Activated CD4-positive, alpha-beta T cell treated with anti-CD3 and anti-CD28 coated beads for 1 hour (primary cell): ENCODE measurements around the gene LYSET.
"Not testable (repeated sequence)": the region's sequence is repeated elsewhere in the genome, so short reads cannot be mapped to it uniquely, and the experiment has no call there.

Source experiments
- DNase-seq: peaks from one replicate; pipeline ENCODE4 v3.0.0-alpha.2; 2020

Gene LYSET

DNA sequence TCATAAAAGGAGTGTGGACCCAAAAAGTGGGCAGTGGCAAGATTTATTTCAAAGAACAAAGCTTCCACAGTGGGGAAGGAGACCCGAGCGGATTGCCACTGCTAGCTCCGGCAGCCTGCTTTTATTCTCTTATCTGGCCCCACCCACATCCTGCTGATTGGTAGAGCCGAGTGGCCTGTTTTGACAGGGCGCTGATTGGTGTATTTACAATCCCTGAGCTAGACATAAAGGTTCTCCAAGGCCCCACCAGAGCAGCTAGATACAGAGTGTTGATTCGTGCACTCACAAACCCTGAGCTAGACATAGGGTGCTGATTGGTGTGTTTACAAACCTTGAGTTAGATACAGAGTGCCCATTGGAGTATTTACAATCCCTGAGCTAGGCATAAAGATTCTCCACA, 15.5 kb upstream of the LYSET start:
- not testable (repeated sequence) for DNase-seq

DNA sequence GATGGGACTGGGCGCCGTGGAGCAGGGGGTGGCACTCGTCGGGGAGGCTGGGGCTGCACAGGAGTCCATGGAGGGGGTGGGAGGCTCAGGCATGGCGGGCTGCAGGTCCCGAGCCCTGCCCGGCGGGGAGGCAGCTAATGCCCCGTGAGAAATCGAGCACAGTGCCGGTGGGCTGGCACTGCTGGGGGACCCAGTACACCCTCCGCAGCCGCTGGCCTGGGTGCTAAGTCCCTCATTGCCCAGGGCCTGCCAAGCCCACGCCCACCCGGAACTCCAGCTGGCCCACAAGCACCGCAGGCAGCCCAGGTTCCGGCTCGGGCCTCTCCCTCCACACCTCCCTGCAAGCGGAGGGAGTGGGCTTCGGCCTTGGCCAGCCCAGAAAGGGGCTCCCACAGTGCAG, 15.0 kb upstream of the LYSET start:
- not testable (repeated sequence) for DNase-seq

DNA sequence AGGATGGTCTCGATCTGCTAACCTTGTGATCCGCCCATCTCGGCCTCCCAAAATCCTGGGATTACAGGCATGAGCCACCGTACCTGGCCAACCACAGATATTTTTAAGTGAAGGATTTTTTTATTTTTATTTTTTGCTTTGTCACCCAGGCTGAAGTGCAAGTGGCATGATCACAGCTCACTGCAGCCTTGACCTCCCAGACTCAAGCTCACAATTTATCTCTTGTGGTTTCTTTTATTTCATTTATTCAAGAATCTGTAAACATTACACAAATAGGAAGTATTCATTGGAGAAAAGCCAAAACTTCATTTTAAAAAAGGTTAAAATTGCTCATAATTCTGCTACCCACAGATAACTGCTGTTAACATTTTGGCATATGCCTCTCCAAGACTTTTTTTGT, 13.7 kb upstream of the LYSET start:
- no peak for DNase-seq

DNA sequence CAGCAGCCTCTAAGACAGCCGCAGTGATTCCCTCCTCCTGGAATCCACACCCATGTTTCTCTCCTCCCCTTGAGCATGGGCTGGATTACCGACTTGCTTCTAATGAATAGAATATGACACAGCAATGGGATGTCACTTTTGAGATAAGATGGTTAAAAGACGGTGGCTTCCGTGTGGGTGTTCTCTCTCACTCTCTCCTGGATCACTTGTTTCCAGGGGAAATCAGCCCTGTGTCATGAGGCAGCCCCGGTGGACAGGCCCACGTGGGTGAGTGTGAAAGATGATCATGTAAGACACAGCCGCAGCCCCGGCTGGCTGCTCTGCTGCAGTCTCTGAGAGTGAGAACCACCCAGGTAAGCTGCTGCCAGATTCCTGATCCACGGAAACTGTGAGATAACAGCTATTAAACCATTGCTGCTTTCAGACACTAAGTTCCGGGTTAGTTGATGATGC, 11.1 kb upstream of the LYSET start:
- DNase-seq = no peak

DNA sequence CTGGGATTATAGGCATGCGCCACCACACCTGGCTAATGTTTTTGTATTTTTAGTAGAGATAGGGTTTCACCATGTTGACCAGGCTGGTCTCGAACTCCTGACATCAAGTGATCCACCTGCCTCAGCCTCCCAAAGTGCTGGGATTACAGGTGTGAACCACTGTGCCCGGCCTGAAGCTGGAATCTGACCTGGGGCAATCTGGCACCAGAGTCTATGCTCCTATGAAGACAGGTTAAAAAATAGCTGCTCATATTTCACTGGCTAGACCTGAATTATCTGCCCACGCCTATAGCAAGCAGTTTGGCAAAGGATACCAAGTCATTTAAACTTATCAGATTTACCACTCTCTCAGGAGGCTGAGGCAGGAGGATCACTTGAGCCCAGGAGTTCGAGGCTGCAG, 10.4 kb upstream of the LYSET start:
- not testable (repeated sequence) for DNase-seq

DNA sequence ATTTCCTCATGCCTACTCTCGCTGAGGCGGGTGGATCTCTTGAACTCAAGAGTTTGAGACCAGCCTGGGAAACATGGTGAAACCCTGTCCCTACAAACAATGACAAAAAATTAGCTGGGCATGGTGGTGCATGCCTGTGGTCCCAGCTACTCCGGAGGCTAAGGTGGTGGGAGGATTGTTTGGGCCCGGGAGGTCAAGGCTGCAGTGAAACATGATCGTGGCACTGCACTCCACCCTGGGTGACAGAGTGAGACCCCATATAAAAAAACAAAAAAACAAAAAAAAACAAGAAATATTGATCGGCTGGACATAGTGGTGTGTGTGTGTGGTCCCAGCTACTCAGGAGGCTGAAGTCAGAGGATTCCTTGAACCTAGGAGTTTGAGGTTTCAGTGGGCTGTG, 9.6 kb upstream of the LYSET start:
- no peak for DNase-seq

DNA sequence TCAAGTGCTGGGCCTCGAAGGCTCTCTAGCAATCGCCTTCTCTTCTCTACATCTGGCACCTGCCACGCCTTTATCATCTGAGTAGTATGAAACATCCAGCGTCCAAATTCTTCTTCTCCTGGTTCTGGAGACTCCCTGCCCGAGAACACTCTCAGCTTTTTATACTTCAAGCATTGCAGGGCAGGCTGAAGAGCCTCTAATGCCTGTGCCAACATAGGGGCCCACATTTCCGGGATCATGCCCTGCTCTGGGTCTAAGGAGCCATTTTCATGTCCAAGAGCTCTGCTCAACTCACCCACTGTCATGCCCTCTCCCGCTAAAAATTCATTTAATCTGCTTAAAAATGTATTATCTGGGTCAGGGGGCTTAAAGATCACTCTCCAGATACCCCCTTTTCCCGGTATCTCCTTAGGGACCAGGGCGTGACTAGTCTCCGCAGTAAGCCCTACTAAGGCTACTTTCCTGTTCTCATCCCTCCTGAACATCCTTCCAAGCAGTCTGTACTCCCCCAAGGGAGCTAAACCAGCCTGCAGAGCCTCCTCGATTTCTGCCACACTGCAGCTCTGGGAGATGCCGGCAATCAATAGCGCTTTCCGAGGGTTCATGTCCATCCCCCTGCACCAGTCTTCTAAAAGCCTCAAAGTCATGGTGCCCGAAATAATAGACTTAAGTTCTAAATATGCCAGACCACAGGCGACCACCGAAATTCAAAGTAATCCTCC, 1.4 kb upstream of the LYSET start:
- DNase-seq = no peak

DNA sequence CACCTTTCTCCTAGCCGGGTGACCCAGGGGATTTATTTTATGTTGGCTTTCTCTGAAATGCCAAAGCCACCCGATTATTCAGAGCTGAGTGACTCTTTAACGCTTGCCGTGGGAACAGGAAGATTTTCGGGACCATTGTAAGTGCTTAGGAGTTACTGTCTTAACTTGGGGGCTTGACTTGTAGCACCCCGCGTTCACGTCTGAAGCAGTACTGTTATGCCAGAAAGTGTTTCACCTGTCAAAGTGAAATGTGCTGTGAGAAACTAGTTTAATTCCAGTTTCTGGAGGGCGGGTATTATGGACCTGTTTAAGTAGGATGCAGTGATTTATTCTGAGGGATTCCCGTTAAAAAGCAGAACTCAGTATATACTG, 218 bp downstream of the LYSET start:
- no peak for DNase-seq

DNA sequence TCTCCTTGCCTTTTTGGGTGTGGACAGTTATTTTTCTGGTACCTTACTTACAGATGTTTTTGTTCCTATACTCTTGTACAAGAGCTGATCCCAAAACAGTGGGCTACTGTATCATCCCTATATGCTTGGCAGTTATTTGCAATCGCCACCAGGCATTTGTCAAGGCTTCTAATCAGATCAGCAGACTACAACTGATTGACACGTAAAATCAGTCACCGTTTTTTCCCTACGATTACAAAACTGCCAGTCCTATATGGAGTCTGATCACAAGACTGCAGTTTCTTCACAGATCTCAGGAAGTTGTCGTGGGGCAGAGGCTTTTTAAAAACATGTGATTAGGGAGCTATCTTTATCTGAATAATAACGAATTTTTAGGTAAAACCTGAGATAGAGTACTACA, 1.3 kb downstream of the LYSET start:
- DNase-seq = no peak

DNA sequence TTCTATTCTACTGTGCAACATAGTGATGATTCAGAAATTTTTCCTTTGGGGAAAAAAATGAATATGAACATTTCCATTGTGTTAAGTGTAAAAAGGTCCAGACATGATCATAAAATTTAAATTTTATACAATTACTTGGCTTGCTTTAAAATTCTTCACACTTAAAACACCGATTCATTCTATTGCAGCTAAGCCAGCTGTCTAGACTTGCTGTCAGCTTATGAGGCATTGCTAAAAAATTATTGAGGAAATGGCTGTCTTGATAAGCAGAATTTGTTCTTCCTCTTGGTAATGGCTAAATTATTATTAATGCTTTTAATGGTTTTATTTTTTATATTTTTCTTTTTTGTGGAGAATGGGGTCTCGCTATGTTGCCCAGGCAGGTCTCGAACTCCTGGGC, 1.8 kb downstream of the LYSET start:
- DNase-seq = no peak

DNA sequence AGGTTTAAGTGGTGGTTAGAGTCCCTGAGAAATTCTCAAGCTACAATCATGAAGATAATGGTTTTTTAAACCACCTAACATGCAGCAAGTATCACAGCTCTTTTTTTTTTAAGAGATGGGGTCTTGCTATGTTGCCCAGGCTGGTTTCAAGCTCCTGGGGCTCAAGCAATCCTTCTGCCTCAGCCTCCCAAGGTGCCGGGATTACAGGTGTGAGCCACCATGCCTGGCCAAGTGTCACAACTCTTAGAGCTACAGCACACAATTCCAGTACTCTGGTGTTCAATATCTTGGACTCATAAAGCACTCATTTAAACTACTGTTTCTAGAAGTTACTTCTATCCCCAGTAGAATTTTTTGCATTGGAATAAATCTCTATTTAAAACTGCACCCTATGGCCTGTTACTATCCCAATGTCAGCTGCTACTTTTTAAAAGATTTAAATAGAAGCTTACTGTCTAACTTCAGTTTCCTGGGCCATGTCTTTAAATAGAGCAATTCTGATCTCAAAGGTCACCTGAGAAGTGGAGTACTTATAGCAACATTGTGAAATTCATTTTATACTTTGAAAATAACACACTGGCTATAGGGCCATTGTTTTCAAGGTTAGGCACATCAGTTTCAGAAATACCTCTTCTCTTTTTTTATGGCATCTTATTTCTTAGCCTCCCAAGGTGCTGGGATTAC, 10.3 kb downstream of the LYSET start:
- DNase-seq = no peak

DNA sequence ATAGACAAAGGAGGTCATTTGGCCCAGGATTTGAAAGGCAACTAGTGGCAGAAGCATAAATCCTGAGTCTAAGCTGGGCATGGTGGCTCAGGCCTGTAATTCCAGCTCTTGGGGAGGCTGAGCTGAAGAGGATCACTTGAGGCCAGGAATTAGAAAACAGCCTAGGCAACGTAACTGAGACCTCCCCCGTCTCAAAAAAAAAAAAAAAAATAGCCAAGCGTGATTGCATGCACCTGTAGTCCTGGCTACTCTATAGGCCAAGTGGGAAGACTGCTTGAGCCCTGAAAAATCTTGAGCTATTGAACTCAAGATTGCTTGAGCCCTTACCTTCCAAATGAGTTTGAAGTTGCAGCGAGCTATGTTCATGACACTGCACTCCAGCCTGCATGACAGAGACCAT, 13.9 kb downstream of the LYSET start:
- DNase-seq = no peak

DNA sequence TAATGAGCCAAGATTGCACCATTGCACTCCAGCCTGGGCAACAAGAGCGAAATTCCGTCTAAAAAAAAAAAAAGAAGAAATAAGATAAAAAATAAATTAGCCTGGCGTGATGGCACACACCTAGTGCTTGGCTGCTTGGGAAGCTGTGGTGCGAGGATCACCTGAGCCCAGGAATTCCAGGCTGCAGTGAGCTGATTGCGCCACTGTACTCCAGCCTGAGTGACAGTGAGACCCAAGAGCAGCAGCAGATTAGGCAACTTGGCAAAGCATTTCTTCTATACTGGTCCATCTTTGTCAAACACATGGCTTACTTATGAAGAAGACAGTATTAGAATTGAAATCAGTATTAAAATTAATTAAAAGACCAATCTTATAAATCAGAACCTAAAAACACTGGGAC, 15.4 kb downstream of the LYSET start:
- no peak for DNase-seq

DNA sequence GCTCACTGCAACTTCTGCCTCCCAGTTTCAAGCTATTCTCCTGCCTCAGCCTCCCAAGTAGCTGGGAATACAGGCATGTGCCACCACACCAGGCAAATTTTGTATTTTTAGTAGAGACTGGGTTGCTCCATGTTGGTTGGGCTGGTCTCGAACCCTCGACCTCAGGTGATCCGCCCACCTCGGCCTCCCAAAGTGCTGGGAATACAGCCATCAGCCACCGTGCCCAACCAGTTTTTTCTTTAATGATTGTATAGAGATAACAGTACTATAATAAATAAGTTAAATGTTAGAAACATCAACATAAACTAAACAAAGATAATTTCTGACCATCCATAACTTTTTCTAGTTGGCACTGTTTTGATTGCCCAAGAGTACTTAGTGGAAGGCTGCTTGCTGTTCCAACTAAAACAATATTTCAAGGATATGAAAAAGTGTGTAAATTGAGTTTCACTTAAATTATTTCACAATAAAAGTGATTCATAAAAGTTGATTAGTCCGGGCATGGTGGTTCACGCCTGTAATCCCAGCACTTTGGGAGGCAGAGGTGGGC, 16.1 kb downstream of the LYSET start:
- DNase-seq = no peak

DNA sequence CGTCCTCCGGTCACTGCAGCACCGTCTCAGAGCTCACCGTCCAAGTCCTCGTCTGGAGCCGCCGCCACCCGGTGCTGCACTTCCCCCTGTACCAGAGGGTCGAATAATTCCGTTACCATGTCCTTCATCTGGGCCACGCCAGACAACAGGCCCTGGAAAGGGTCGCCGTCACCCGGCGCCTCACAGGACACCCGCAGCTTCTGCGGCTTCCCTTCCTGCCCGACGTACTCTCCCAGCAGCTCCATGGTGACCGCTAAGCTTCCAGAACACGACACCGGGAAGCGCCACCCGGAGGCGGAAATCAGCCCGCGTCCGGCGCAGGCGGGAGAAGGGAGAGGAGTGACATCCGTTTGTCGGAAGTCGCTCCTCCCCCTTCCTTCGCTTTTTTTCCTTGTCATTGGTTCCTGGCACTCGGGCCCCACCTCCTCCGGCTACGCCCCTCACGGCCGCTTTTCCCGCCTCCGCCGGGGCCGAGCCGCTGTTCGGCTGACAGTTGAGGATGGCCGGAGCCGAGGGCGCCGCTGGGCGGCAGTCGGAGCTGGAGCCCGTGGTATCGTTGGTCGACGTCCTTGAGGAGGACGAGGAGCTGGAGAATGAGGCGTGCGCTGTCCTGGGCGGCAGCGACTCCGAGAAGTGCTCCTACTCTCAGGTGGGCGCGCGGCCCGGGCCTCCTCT, 21.8 kb downstream of the LYSET start, which contains the start of the genes GON7 and UBR7:
GON7 (minus strand) TSS at position 273 of the 675 bp plus-strand sequence; CDS start at position 245, 28 bp downstream.
UBR7 (plus strand) TSS at position 464 of the 675 bp plus-strand sequence; CDS start at position 500, 36 bp downstream.
- DNase-seq = peak; percentile 71

DNA sequence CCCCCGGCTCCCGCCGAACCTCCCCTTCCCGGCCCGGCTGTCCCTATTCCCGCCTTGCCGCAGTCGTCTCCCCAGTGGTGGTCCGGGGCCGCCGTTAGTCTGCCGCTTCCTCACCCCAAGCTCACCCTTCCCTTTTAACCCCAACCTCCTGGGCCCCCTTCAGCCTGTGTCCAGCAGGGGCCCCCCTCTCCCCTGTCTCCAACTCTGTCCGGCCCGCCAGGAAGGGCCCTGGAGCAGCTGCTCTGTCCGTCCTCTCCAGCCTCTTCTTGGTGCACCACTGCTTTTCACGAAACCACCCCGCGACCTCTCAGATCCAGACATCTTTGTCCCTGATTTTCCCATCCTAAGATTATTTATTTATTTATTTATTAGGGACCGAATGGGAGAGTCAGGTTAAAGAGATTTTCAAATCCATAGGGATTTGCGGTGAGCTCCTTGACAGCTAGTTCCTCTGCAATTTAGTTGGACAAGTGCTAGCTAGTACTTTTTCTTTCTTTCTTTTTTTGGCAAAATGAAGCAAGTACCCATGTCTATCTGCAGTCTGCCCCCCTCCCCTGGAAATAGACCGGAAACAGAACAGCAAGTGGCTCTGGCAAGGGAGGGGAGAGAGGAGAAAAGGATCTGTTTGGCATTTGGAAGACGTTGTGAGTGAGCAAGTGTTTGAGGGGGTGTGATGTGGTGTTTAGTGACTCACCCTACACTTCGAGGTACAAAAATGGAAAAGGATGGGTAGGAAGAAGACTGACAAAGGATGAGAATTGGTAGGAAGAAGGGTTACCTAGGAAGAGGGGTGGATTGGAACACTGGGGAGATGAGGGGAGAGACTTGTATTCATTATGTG, 22.6 kb downstream of the LYSET start:
- DNase-seq = no peak

DNA sequence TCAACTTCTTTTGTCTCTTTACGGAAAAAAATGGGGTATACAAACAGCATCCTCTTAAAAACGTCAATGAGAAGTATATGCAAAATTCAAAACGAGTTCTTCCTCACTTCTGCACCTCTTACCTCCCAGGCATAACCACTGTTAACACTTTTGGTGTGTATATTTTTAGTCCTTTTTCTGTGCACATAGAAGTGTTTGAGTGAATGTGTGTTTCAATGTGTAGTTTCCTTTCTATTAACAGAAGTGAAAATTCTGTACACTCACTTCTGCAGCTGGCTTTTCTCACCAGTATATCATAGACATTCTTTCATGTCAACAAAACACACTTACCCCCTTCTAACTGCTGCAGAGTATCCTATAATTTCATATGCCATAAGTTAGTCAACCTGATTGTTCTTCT, 27.3 kb downstream of the LYSET start:
- no peak for DNase-seq

DNA sequence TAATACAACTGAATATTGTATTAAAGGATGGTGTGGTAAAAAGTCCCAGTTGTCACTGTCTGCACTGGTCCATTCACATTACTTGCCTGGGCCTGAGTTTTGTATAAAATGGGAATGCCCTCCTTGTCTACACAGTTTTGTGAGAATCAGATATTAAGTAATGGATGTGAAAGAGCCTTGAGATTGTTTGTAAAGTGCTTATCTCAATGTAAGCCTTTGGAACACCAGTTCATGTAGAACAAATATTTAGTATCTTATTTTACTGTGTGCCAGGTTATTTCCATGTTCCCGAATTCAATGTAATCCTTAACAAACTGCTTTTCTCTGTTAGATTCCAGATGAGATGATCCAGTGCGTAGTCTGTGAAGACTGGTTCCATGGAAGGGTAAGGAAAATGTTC, 29.5 kb downstream of the LYSET start:
- no peak for DNase-seq

DNA sequence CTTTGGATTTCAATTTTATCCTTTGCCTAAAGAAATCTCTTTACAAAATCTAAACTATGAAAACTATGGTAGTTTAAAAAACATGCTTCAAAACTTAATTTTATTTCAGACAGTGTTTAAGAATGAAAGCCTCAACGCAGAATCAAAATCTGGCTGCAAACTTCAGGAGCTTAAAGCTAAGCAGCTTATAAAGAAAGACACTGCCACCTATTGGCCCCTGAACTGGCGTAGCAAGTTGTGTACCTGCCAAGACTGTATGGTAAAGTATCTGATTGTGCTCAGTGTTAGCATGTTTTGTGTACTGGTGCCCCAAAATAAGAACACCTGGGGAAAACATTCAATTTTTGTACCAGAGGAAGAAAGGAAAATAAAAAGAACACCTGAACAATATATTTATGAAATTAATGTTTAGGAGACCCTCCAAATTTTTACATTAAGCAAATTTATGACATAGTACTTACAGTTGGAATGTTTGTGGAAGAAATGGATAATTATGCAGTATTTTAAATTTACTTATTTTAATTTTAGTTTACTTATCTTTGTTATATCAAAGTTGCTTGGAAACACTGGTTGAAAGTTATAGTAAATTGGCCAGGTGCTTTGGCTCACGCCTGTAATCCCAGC, 34.1 kb downstream of the LYSET start:
- peak; percentile 23 for DNase-seq

DNA sequence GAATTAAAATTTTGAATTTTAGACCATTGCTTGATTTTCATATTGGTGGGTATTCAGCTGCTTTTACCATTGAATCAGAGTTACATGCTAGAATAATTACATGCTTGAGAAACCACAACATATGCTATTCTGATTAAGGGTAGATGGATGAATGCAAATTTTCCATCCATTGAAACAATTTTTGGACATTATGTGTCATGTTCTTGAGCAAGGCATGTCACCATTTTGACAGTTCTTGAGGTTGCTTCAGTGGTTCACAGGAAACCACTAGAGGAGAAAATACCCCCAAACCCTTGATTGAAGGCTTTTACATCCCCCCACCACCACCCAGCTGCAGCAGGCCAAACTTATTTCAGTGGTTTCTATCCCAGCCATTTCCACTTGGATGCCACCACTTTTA, 35.4 kb downstream of the LYSET start:
- no peak for DNase-seq

DNA sequence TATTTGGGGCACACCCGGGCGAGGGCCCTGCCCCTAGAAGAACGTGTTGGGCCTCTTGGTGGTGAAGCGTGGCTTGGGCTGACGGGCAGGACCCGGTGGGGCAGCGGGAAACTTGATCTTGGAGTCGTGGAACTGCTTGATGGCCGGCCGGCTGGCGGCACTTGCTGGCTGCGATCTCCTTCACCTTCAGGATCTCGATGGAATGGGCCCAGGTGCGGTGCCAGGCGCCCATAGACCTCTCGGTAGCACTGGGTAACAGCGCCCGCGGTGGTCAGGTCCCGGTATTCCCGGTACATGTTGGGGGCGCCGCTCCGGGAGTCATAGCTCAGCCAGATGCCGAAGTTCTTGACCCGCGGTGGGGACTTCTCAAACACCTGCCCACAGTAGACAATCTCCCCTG, 38.4 kb downstream of the LYSET start:
- no peak for DNase-seq

DNA sequence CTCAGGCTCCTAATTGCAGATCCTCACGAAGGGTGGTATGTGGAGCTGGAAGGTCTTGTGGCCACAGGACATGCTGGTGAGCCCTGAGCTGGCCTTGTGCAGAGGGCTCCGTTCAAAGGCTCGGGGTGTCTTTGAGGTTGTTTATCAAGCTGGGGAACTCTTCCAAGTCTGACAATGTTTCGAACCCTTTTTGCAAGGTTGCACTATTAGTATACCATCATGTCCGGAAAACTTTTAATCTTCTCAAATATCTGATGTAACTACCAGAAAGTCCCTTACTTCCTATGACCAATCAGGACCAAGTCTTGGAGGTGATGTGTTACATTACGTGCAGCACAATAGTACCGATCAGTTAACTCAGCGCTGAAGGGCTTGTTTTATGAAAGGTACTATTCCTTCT, 43.4 kb downstream of the LYSET start:
- DNase-seq = no peak
